AG04450 (cell line): Measurements from ENCODE around the gene LYAR. TPM values are rescaled to one million over a fixed set of nuclear protein-coding genes. Genes with fewer than 3 reads are reported as not detected.

Source experiments
- CTCF ChIA-PET: fragments of 300-600, 350-600 bp; formaldehyde crosslinking; extraction: SDS; loops from one replicate; lab custom pipeline; 2022; ENCODE audit warnings: antibody characterized with exemption, inconsistent platforms; lab: Charles Lee
- POLR2A ChIA-PET: fragments of 350-600 bp; formaldehyde crosslinking; extraction: SDS; loops from one replicate; lab custom pipeline; 2021; ENCODE audit warnings: antibody characterized with exemption, inconsistent platforms; lab: Yijun Ruan, JAX
- DNase-seq: peaks from one replicate; pipeline ENCODE4 v3.0.0-alpha.2; 2011; ENCODE audit warnings: low read depth, low spot score
- H3K27ac ChIP-seq: one replicate; pipeline ENCODE4 v1.5.1; 2012; ENCODE audit warnings: low read depth, low read length, control low read depth
- H3K27me3 ChIP-seq: one replicate; pipeline ENCODE4 v1.6.0; 2012; ENCODE audit warnings: low read length; ENCODE audit not compliant: control insufficient read depth, insufficient read depth
- H3K4me3 ChIP-seq: 2 replicates; pipeline ENCODE4 v1.5.1; 2011; ENCODE audit warnings: mild to moderate bottlenecking, low read depth, low read length, control low read depth
- H3K9me3 ChIP-seq: 2 replicates; pipeline ENCODE4 v1.5.1; 2012; ENCODE audit warnings: low read length; ENCODE audit not compliant: control insufficient read depth, insufficient read depth
- polyA plus RNA-seq: library from polyadenylated mRNA; depleted of rRNA; stranded (reverse); fragments of >200 nt; gene quantifications from 2 replicates; pipeline ENCODE4 v1.2.3, GENCODE V29; 2011
- TF ChIP-seq, protein P1 (sequence below): IDR thresholded peaks from 2 replicates; pipeline ENCODE4 v1.5.1; 2011; ENCODE audit warnings: low read depth, low read length, control low read depth, inconsistent platforms

LYAR gene
- polyA plus RNA-seq, 1 experiment, result 7.8 TPM

DNA sequence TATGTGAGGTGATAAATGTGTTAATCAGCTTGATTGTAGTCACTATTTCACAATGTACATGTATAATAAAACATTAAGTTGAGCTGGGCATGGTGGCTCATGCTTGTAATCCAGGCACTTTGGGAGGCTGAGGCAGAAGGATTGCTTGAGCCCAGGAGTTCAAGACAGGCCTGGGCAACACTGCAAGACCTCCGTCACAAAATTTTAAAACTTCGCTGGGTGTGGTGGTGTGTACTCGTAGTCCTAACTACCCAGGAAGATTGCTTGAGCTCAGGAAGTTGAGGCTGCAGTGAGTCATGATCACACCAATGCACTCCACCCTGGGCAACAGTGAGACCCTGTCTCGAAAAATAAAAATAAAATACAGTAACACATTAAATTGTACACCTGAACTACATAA lies 20.1 kb downstream of the LYAR start:
- Histone ChIP-seq H3K27me3 (no peaks in the 10 kb centered on the region), H3K9me3 (no peaks in the 10 kb centered on the region), H3K27ac (no peak overlapping the region), H3K4me3 (no peak overlapping the region)
- ChIA-PET CTCF (interaction anchor here (0.6 kb wide), 1 partner anchor 601 kb away, joined by 3 read pairs; no protein-coding TSS in a partner anchor), POLR2A (no interaction called here)
- TF ChIP-seq, protein P1, sequence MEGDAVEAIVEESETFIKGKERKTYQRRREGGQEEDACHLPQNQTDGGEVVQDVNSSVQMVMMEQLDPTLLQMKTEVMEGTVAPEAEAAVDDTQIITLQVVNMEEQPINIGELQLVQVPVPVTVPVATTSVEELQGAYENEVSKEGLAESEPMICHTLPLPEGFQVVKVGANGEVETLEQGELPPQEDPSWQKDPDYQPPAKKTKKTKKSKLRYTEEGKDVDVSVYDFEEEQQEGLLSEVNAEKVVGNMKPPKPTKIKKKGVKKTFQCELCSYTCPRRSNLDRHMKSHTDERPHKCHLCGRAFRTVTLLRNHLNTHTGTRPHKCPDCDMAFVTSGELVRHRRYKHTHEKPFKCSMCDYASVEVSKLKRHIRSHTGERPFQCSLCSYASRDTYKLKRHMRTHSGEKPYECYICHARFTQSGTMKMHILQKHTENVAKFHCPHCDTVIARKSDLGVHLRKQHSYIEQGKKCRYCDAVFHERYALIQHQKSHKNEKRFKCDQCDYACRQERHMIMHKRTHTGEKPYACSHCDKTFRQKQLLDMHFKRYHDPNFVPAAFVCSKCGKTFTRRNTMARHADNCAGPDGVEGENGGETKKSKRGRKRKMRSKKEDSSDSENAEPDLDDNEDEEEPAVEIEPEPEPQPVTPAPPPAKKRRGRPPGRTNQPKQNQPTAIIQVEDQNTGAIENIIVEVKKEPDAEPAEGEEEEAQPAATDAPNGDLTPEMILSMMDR, result no peak
- DNase-seq, result no peak

GRCh38 chr4:4269331-4269731 lies 20.6 kb downstream of the LYAR start:
- POLR2A ChIA-PET, result no interaction called here
- H3K27me3 ChIP-seq, result no peaks in the 10 kb centered on the region
- H3K9me3 ChIP-seq, result no peaks in the 10 kb centered on the region
- TF ChIP-seq, protein P1, result no peak
- CTCF ChIA-PET, result interaction anchor here (1.8 kb wide), 1 partner anchor 10 kb away, joined by 4 read pairs; no protein-coding TSS in a partner anchor
- H3K4me3 ChIP-seq, result no peak overlapping the region
- peak overlapping the region; percentile 0 for H3K27ac ChIP-seq
- DNase-seq, result no peak

DNA sequence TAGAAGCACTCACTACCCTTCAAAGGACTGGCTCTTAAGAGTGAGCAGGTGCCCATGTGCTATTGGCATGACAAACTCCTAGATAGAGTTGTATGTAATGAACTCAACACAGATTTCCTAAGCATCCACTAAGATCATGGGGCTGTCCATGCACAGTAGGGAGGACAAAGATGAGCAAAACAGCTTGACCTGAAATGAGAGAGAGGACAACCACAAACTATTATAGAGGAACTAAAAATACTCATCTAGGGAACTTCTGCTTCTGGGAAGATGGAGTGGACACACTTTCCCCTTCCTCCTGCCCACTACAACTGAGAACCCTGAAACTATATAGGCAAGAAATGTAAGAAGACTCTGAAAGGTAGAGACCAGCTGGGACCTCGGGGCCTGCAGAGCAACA lies 21.2 kb downstream of the LYAR start:
- no peak for DNase-seq

DNA sequence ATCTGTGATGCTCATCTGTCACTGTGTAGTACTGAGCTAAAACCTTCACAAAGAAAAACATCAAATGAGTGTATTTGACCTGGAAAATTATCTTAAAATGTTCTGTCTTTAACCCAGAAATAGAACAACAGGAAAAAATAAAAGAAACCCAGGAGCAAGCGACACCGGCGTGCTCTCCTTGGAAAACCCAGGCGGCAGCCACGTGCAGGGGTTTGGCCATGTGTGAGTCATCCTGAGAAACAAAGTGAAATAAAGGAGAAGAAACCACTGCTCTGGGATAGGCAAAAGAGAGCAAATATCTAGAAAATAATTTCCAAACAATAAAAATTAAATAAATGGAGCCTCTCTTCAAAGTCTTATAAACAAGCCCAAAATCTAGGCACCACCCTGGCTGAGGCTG lies 22.0 kb downstream of the LYAR start:
- Histone ChIP-seq H3K27ac (no peak overlapping the region), H3K4me3 (no peak overlapping the region), H3K27me3 (no peaks in the 10 kb centered on the region), H3K9me3 (no peaks in the 10 kb centered on the region)
- DNase-seq, result no peak
- ChIA-PET POLR2A (no interaction called here), CTCF (interaction anchor here (1.5 to 1.8 kb wide), 2 partner anchors 9 to 13 kb away, joined by 3 to 4 read pairs; no protein-coding TSS in a partner anchor)
- TF ChIP-seq, protein P1, result no peak

More for the DNA sequence above, 21.2 kb downstream of the LYAR start:
- TF ChIP-seq, protein P1, result no peak
- Histone ChIP-seq H3K9me3 (no peaks in the 10 kb centered on the region), H3K27ac (no peak overlapping the region), H3K27me3 (no peaks in the 10 kb centered on the region), H3K4me3 (no peak overlapping the region)
- CTCF ChIA-PET, result interaction anchor here (1.8 kb wide), 1 partner anchor 9 kb away, joined by 4 read pairs; no protein-coding TSS in a partner anchor
- POLR2A ChIA-PET, result no interaction called here

GRCh38 chr4:4260185-4260751 lies 29.7 kb downstream of the LYAR start:
- Histone ChIP-seq H3K4me3 (no peak overlapping the region), H3K27ac (no peak overlapping the region), H3K9me3 (no peaks in the 10 kb centered on the region), H3K27me3 (peaks cover 15% of the 10 kb centered on the region)
- POLR2A ChIA-PET, result interaction anchor here (0.6 kb wide), 1 partner anchor 59 kb away, joined by 3 read pairs; no protein-coding TSS in a partner anchor
- DNase-seq, result no peak
- CTCF ChIA-PET, result interaction anchor here (0.5 to 2.4 kb wide), 19 partner anchors 9 to 1546 kb away, joined by 3 to 24 read pairs (median 4); partner anchors contain the start of gene TMEM128
- TF ChIP-seq, protein P1, result peak; percentile 49
